ENCODE data around the gene DSCAM.
"Not testable (repeated sequence)": the region's sequence is repeated elsewhere in the genome, so short reads cannot be mapped to it uniquely, and the experiment has no call there.

Gene DSCAM

GRCh38 chr21:40331172-40331571, 515.8 kb downstream of the DSCAM start:
- peaks cover 7% of the 10 kb centered on the region for H3K9me3 Mint-ChIP-seq
- no peaks in the 10 kb centered on the region for H3K4me1 Mint-ChIP-seq (ENCODE audit: low read depth)
- H3K36me3 Mint-ChIP-seq (ENCODE audit: low read depth) = no peaks in the 10 kb centered on the region
- H3K27me3 Mint-ChIP-seq = no peaks in the 10 kb centered on the region
- H3K27ac Mint-ChIP-seq = no peak overlapping the region
- H3K4me3 Mint-ChIP-seq = no peak overlapping the region

- H3K36me3 Mint-ChIP-seq (ENCODE audit: low read depth) = no peaks in the 10 kb centered on the region
- H3K27ac Mint-ChIP-seq = no peak overlapping the region
- H3K4me1 Mint-ChIP-seq (ENCODE audit: low read depth) = no peaks in the 10 kb centered on the region
- H3K4me3 Mint-ChIP-seq = no peak overlapping the region
- H3K9me3 Mint-ChIP-seq = peaks cover 21% of the 10 kb centered on the region
- H3K27me3 Mint-ChIP-seq = peaks cover 4% of the 10 kb centered on the region
Measured at GRCh38 chr21:40324389-40324788, 522.6 kb downstream of the DSCAM start.

GRCh38 chr21:40320718-40321117, 526.2 kb downstream of the DSCAM start:
- not testable (repeated sequence) for H3K4me3 Mint-ChIP-seq; H3K4me1 Mint-ChIP-seq (ENCODE audit: low read depth); H3K27me3 Mint-ChIP-seq; H3K36me3 Mint-ChIP-seq (ENCODE audit: low read depth); H3K27ac Mint-ChIP-seq
- H3K9me3 Mint-ChIP-seq = peaks cover 19% of the 10 kb centered on the region

- Mint-ChIP-seq H3K27ac (no peak overlapping the region), H3K4me1 (ENCODE audit: low read depth) (no peaks in the 10 kb centered on the region), H3K27me3 (peaks cover 4% of the 10 kb centered on the region), H3K9me3 (peaks cover 20% of the 10 kb centered on the region), H3K36me3 (ENCODE audit: low read depth) (no peaks in the 10 kb centered on the region), H3K4me3 (no peak overlapping the region)
Measured at GRCh38 chr21:40318371-40318770, 528.6 kb downstream of the DSCAM start.

- Mint-ChIP-seq H3K27ac (no peak overlapping the region), H3K4me1 (ENCODE audit: low read depth) (no peaks in the 10 kb centered on the region), H3K9me3 (peaks cover 16% of the 10 kb centered on the region), H3K36me3 (ENCODE audit: low read depth) (no peaks in the 10 kb centered on the region), H3K4me3 (no peak overlapping the region), H3K27me3 (no peaks in the 10 kb centered on the region)
Measured at GRCh38 chr21:40316104-40316503, 530.9 kb downstream of the DSCAM start.

GRCh38 chr21:40315626-40316025, 531.3 kb downstream of the DSCAM start:
- H3K9me3 Mint-ChIP-seq = peaks cover 14% of the 10 kb centered on the region
- H3K27me3 Mint-ChIP-seq = no peaks in the 10 kb centered on the region
- H3K36me3 Mint-ChIP-seq (ENCODE audit: low read depth) = no peaks in the 10 kb centered on the region
- no peak overlapping the region for H3K27ac Mint-ChIP-seq
- H3K4me1 Mint-ChIP-seq (ENCODE audit: low read depth) = no peaks in the 10 kb centered on the region
- H3K4me3 Mint-ChIP-seq = no peak overlapping the region

GRCh38 chr21:40313260-40313659, 533.7 kb downstream of the DSCAM start:
- Mint-ChIP-seq H3K4me1 (ENCODE audit: low read depth) (no peaks in the 10 kb centered on the region), H3K36me3 (ENCODE audit: low read depth) (no peaks in the 10 kb centered on the region), H3K27me3 (no peaks in the 10 kb centered on the region), H3K9me3 (peaks cover 18% of the 10 kb centered on the region), H3K4me3 (no peak overlapping the region), H3K27ac (no peak overlapping the region)

GRCh38 chr21:40300300-40300699, 546.7 kb downstream of the DSCAM start:
- Mint-ChIP-seq H3K27me3 (no peaks in the 10 kb centered on the region), H3K36me3 (ENCODE audit: low read depth) (no peaks in the 10 kb centered on the region), H3K9me3 (peaks cover 27% of the 10 kb centered on the region), H3K27ac (no peak overlapping the region), H3K4me3 (no peak overlapping the region), H3K4me1 (ENCODE audit: low read depth) (no peaks in the 10 kb centered on the region)

- H3K27ac Mint-ChIP-seq = no peak overlapping the region
- H3K27me3 Mint-ChIP-seq = no peaks in the 10 kb centered on the region
- no peaks in the 10 kb centered on the region for H3K4me1 Mint-ChIP-seq (ENCODE audit: low read depth)
- peaks cover 27% of the 10 kb centered on the region for H3K9me3 Mint-ChIP-seq
- no peak overlapping the region for H3K4me3 Mint-ChIP-seq
- H3K36me3 Mint-ChIP-seq (ENCODE audit: low read depth) = no peaks in the 10 kb centered on the region
Measured at GRCh38 chr21:40299451-40299850, 547.5 kb downstream of the DSCAM start.

- H3K4me1 Mint-ChIP-seq (ENCODE audit: low read depth) = no peaks in the 10 kb centered on the region
- H3K27me3 Mint-ChIP-seq = no peaks in the 10 kb centered on the region
- H3K36me3 Mint-ChIP-seq (ENCODE audit: low read depth) = no peaks in the 10 kb centered on the region
- H3K27ac Mint-ChIP-seq = no peak overlapping the region
- no peak overlapping the region for H3K4me3 Mint-ChIP-seq
- H3K9me3 Mint-ChIP-seq = peaks cover 5% of the 10 kb centered on the region
Measured at GRCh38 chr21:40294345-40294744, 552.6 kb downstream of the DSCAM start.

- Mint-ChIP-seq H3K27me3 (no peaks in the 10 kb centered on the region), H3K27ac (no peak overlapping the region), H3K9me3 (no peaks in the 10 kb centered on the region), H3K4me1 (ENCODE audit: low read depth) (no peaks in the 10 kb centered on the region), H3K4me3 (no peak overlapping the region), H3K36me3 (ENCODE audit: low read depth) (no peaks in the 10 kb centered on the region)
Measured at GRCh38 chr21:40291560-40291959, 555.4 kb downstream of the DSCAM start.

- H3K36me3 Mint-ChIP-seq (ENCODE audit: low read depth) = no peaks in the 10 kb centered on the region
Measured at GRCh38 chr21:40284409-40284808, 562.5 kb downstream of the DSCAM start.

GRCh38 chr21:40282912-40283886, 563.8 kb downstream of the DSCAM start:
- Mint-ChIP-seq H3K4me3 (no peak overlapping the region), H3K27ac (no peak overlapping the region), H3K4me1 (ENCODE audit: low read depth) (no peaks in the 10 kb centered on the region), H3K9me3 (no peaks in the 10 kb centered on the region), H3K36me3 (ENCODE audit: low read depth) (no peaks in the 10 kb centered on the region), H3K27me3 (no peaks in the 10 kb centered on the region)

More at GRCh38 chr21:40284409-40284808, 562.5 kb downstream of the DSCAM start:
- Mint-ChIP-seq H3K4me3 (no peak overlapping the region), H3K9me3 (no peaks in the 10 kb centered on the region), H3K27me3 (no peaks in the 10 kb centered on the region), H3K4me1 (ENCODE audit: low read depth) (no peaks in the 10 kb centered on the region), H3K27ac (no peak overlapping the region)

- Mint-ChIP-seq H3K27ac (no peak overlapping the region), H3K9me3 (peaks cover 4% of the 10 kb centered on the region), H3K36me3 (ENCODE audit: low read depth) (no peaks in the 10 kb centered on the region), H3K4me1 (ENCODE audit: low read depth) (no peaks in the 10 kb centered on the region), H3K4me3 (no peak overlapping the region), H3K27me3 (no peaks in the 10 kb centered on the region)
Measured at GRCh38 chr21:40278345-40278744, 568.6 kb downstream of the DSCAM start.

- Mint-ChIP-seq H3K9me3 (peaks cover 4% of the 10 kb centered on the region), H3K4me1 (ENCODE audit: low read depth) (no peaks in the 10 kb centered on the region), H3K27me3 (no peaks in the 10 kb centered on the region), H3K36me3 (ENCODE audit: low read depth) (no peaks in the 10 kb centered on the region), H3K27ac (no peak overlapping the region), H3K4me3 (no peak overlapping the region)
Measured at GRCh38 chr21:40276001-40276400, 571.0 kb downstream of the DSCAM start.

GRCh38 chr21:40272037-40272436, 574.9 kb downstream of the DSCAM start:
- H3K36me3 Mint-ChIP-seq (ENCODE audit: low read depth) = no peaks in the 10 kb centered on the region
- no peak overlapping the region for H3K27ac Mint-ChIP-seq
- peaks cover 4% of the 10 kb centered on the region for H3K9me3 Mint-ChIP-seq
- H3K4me1 Mint-ChIP-seq (ENCODE audit: low read depth) = no peaks in the 10 kb centered on the region
- no peaks in the 10 kb centered on the region for H3K27me3 Mint-ChIP-seq
- H3K4me3 Mint-ChIP-seq = no peak overlapping the region

Data from stimulated activated naive CD8-positive, alpha-beta T cell treated with anti-CD3 and anti-CD28 coated beads, Interleukin-15, Interleukin-2, amounts not matched to agents 100 ng/mL and 50 ng/mL, for 24 hours (primary cell).